HEK293 (cell line): Measurements from ENCODE around the gene PPIL3.
A peak's percentile ranks its signal among the peaks of the same experiment; 100 is the strongest.

Source experiments
- CTCF ChIA-PET: fragments of 350-600 bp; formaldehyde crosslinking; extraction: SDS; loops from one replicate; lab custom pipeline; 2021; ENCODE audit warnings: antibody characterized with exemption; lab: Yijun Ruan, JAX
- POLR2A ChIA-PET: fragments of 300-600 bp; formaldehyde crosslinking; extraction: SDS; loops from one replicate; lab custom pipeline; 2020; ENCODE audit warnings: antibody characterized with exemption, inconsistent platforms; lab: Yijun Ruan, JAX
- H3K27ac ChIP-seq: fragments of 200-500 bp; sonication (Bioruptor generic); 2 replicates; pipeline ENCODE4 v1.5.1; 2014; ENCODE audit warnings: low read depth, low read length, control low read depth, inconsistent platforms; ENCODE audit errors: extremely low read depth
- H3K36me3 ChIP-seq, 2 experiments: fragments of 200-500 bp in 1 of 2; sonication (Bioruptor generic) in 1 of 2; 1 replicate in 1 of 2; 2 replicates in 1 of 2; pipeline ENCODE4 v1.5.1; 2014 to 2017; ENCODE audit warnings: inconsistent platforms in 2 of 2, low read length in 2 of 2; ENCODE audit not compliant: control insufficient read depth in 2 of 2, insufficient read depth in 1 of 2
- H3K4me1 ChIP-seq: fragments of 200-500 bp; sonication (Bioruptor generic); 2 replicates; pipeline ENCODE4 v1.5.1; 2014; ENCODE audit warnings: mild to moderate bottlenecking, low read length, inconsistent platforms; ENCODE audit not compliant: control insufficient read depth, insufficient read depth
- H3K4me3 ChIP-seq: 2 replicates; pipeline ENCODE4 v1.5.1; 2011; ENCODE audit warnings: low read depth, mild to moderate bottlenecking, control low read depth, low read length, moderate library complexity
- H3K9me3 ChIP-seq: fragments of 200-500 bp; sonication (Bioruptor generic); 2 replicates; pipeline ENCODE4 v1.5.1; 2014; ENCODE audit warnings: low read depth, low read length, inconsistent platforms; ENCODE audit not compliant: control insufficient read depth, insufficient read depth
- CTCF ChIP-seq: fragments of 450-650 bp; formaldehyde crosslinking; IDR thresholded peaks from 2 replicates; pipeline ENCODE4 v1.5.1; 2016; ENCODE audit warnings: missing biosample characterization, missing genetic modification characterization
- FEZF1 ChIP-seq: fragments of 450-650 bp; formaldehyde crosslinking; IDR thresholded peaks from 2 replicates; pipeline ENCODE4 v1.5.1; 2016; ENCODE audit warnings: missing biosample characterization, missing genetic modification characterization
- GLIS2 ChIP-seq: fragments of 450-650 bp; formaldehyde crosslinking; IDR thresholded peaks from 2 replicates; pipeline ENCODE4 v1.5.1; 2016; ENCODE audit warnings: missing biosample characterization, missing genetic modification characterization
- HIC1 ChIP-seq: fragments of 450-650 bp; formaldehyde crosslinking; IDR thresholded peaks from 2 replicates; pipeline ENCODE4 v1.5.1; 2016; ENCODE audit warnings: missing biosample characterization, missing genetic modification characterization
- PRDM1 ChIP-seq: fragments of 450-650 bp; formaldehyde crosslinking; IDR thresholded peaks from 2 replicates; pipeline ENCODE4; 2016; ENCODE audit warnings: missing biosample characterization, missing genetic modification characterization
- SETDB1 ChIP-seq: IDR thresholded peaks from one replicate; pipeline ENCODE4 v1.6.1; 2017; ENCODE audit warnings: mild to moderate bottlenecking, low read length, moderate library complexity, mixed read lengths; ENCODE audit not compliant: insufficient read length
- ZBTB17 ChIP-seq: fragments of 450-650 bp; formaldehyde crosslinking; IDR thresholded peaks from 2 replicates; pipeline ENCODE4 v1.5.1; 2016; ENCODE audit warnings: missing biosample characterization, missing genetic modification characterization
- ZBTB8A ChIP-seq: fragments of 450-650 bp; formaldehyde crosslinking; IDR thresholded peaks from 2 replicates; pipeline ENCODE4 v1.5.1; 2016; ENCODE audit warnings: missing biosample characterization, missing genetic modification characterization
- ZNF112 ChIP-seq: fragments of 450-650 bp; formaldehyde crosslinking; IDR thresholded peaks from 2 replicates; pipeline ENCODE4 v1.5.0; 2017; ENCODE audit warnings: missing biosample characterization, missing genetic modification characterization
- ZNF146 ChIP-seq: fragments of 450-650 bp; formaldehyde crosslinking; IDR thresholded peaks from 2 replicates; pipeline ENCODE4 v1.5.1; 2016; ENCODE audit warnings: missing biosample characterization, missing genetic modification characterization
- ZNF157 ChIP-seq: fragments of 450-650 bp; formaldehyde crosslinking; IDR thresholded peaks from 2 replicates; pipeline ENCODE4 v1.5.1; 2016; ENCODE audit warnings: missing biosample characterization, missing genetic modification characterization
- ZNF169 ChIP-seq: fragments of 450-650 bp; formaldehyde crosslinking; IDR thresholded peaks from 2 replicates; pipeline ENCODE4 v1.5.1; 2016; ENCODE audit warnings: missing biosample characterization, missing genetic modification characterization
- ZNF18 ChIP-seq: fragments of 450-650 bp; formaldehyde crosslinking; IDR thresholded peaks from 2 replicates; pipeline ENCODE4 v1.5.1; 2016; ENCODE audit warnings: missing biosample characterization, missing genetic modification characterization
- ZNF248 ChIP-seq: fragments of 450-650 bp; formaldehyde crosslinking; IDR thresholded peaks from 2 replicates; pipeline ENCODE4 v1.5.1; 2017; ENCODE audit warnings: missing biosample characterization, missing genetic modification characterization
- ZNF362 ChIP-seq: fragments of 450-650 bp; formaldehyde crosslinking; IDR thresholded peaks from 2 replicates; pipeline ENCODE4 v1.5.1; 2016; ENCODE audit warnings: missing biosample characterization, missing genetic modification characterization
- ZNF366 ChIP-seq: fragments of 450-650 bp; formaldehyde crosslinking; conservative IDR thresholded peaks from 2 replicates; pipeline ENCODE4 v1.5.1; 2016; ENCODE audit warnings: missing biosample characterization, missing genetic modification characterization
- ZNF37A ChIP-seq: fragments of 450-650 bp; IDR thresholded peaks from 2 replicates; pipeline ENCODE4 v1.5.1; 2018; ENCODE audit warnings: missing biosample characterization, missing genetic modification characterization
- ZNF426 ChIP-seq: fragments of 450-650 bp; formaldehyde crosslinking; IDR thresholded peaks from 2 replicates; pipeline ENCODE4 v1.5.1; 2017; ENCODE audit warnings: missing biosample characterization, missing genetic modification characterization, mild to moderate bottlenecking, inconsistent platforms, moderate library complexity
- ZNF473 ChIP-seq: fragments of 450-650 bp; formaldehyde crosslinking; IDR thresholded peaks from 2 replicates; pipeline ENCODE4 v1.5.1; 2017; ENCODE audit warnings: missing biosample characterization, missing genetic modification characterization
- ZNF580 ChIP-seq: fragments of 450-650 bp; formaldehyde crosslinking; IDR thresholded peaks from 2 replicates; pipeline ENCODE4 v1.5.1; 2016; ENCODE audit warnings: missing biosample characterization, missing genetic modification characterization
- ZNF658 ChIP-seq: fragments of 450-650 bp; formaldehyde crosslinking; IDR thresholded peaks from 2 replicates; pipeline ENCODE4; 2016; ENCODE audit warnings: missing biosample characterization, missing genetic modification characterization
- ZNF677 ChIP-seq: fragments of 450-650 bp; IDR thresholded peaks from 2 replicates; pipeline ENCODE4 v1.5.0; 2018; ENCODE audit warnings: missing biosample characterization, mild to moderate bottlenecking, missing genetic modification characterization, moderate library complexity
- ZSCAN18 ChIP-seq: fragments of 450-650 bp; formaldehyde crosslinking; IDR thresholded peaks from 2 replicates; pipeline ENCODE4 v1.5.1; 2016; ENCODE audit warnings: missing biosample characterization, missing genetic modification characterization

The PPIL3 gene

GRCh38 chr2:200850512-200851256, 38.2 kb downstream of the PPIL3 start:
- H3K4me3 ChIP-seq = no peak overlapping the region
- POLR2A ChIA-PET = interaction anchor here (0.6 to 1.0 kb wide), 2 partner anchors 13 to 15 kb away, joined by 3 to 5 read pairs; partner anchors contain the start of gene CLK1
- TF ChIP-seq SETDB1 (no peak), ZNF146 (tag by site-specific recombination) (peak; percentile 71)
- H3K4me1 ChIP-seq = no peaks in the 10 kb centered on the region
- peaks cover 40 to 48% of the 10 kb centered on the region in 2 experiments for H3K36me3 ChIP-seq
- no peaks in the 10 kb centered on the region for H3K9me3 ChIP-seq
- CTCF ChIA-PET = no interaction called here
- no peak overlapping the region for H3K27ac ChIP-seq

GRCh38 chr2:200847939-200848338, 40.9 kb downstream of the PPIL3 start:
- TF ChIP-seq FEZF1 (tag by site-specific recombination) = no peak
- no peak for TF ChIP-seq ZNF580
- TF ChIP-seq ZNF366 (tag by site-specific recombination) = peak; percentile 97
- TF ChIP-seq GLIS2 (tag by site-specific recombination) = no peak
- no peak for TF ChIP-seq ZNF658 (tag by site-specific recombination)
- peak; percentile 47; the same call in 1 of the 2 replicates for TF ChIP-seq PRDM1 (tag by site-specific recombination)
- no peak for TF ChIP-seq ZNF473
- TF ChIP-seq ZBTB17 (tag by site-specific recombination) = no peak
- POLR2A ChIA-PET = interaction anchor here (1.4 kb wide), 1 partner anchor 41 kb away, joined by 3 read pairs; the partner anchor contains the start of genes NIF3L1 and PPIL3
- CTCF ChIA-PET = no interaction called here

GRCh38 chr2:200847269-200847668, 41.6 kb downstream of the PPIL3 start:
- CTCF ChIA-PET = no interaction called here
- peaks cover 6 to 14% of the 10 kb centered on the region in 2 experiments; a peak in 2 of 3 replicates for H3K36me3 ChIP-seq
- POLR2A ChIA-PET = no interaction called here
- no peak for TF ChIP-seq HIC1 (tag by site-specific recombination)
- no peak for TF ChIP-seq ZNF248 (tag by site-specific recombination)
- TF ChIP-seq CTCF (tag by site-specific recombination) = no peak
- no peak for TF ChIP-seq ZBTB8A (tag by site-specific recombination)
- no peak for TF ChIP-seq ZNF18
- no peak for TF ChIP-seq ZNF677 (tag by site-specific recombination)
- no peak for TF ChIP-seq ZNF157 (tag by site-specific recombination)
- no peak for TF ChIP-seq ZNF362
- no peak for TF ChIP-seq ZNF169 (tag by site-specific recombination)
- no peak for TF ChIP-seq ZNF426
- TF ChIP-seq ZNF658 (tag by site-specific recombination) = no peak
- TF ChIP-seq ZSCAN18 = no peak
- no peak for TF ChIP-seq ZNF37A
- no peak for TF ChIP-seq ZNF112

More at GRCh38 chr2:200847939-200848338, 40.9 kb downstream of the PPIL3 start:
- Histone ChIP-seq H3K36me3 (peaks cover 12 to 21% of the 10 kb centered on the region in 2 experiments), H3K9me3 (no peaks in the 10 kb centered on the region), H3K4me1 (no peaks in the 10 kb centered on the region), H3K4me3 (no peak overlapping the region), H3K27ac (no peak overlapping the region)

More at GRCh38 chr2:200847269-200847668, 41.6 kb downstream of the PPIL3 start:
- no peak overlapping the region for H3K27ac ChIP-seq
- H3K4me3 ChIP-seq = no peak overlapping the region
- H3K4me1 ChIP-seq = no peaks in the 10 kb centered on the region
- H3K9me3 ChIP-seq = no peaks in the 10 kb centered on the region
